Endothelial cell (in vitro differentiated cells): ENCODE measurements around the gene FHOD3. TPM values are rescaled to one million over a fixed set of nuclear protein-coding genes. Genes with fewer than 3 reads are reported as not detected.

Source experiments
- DNase-seq: peaks from one replicate; pipeline ENCODE4 v3.0.0; 2021; ENCODE audit warnings: low spot score
- H3K27ac Mint-ChIP-seq: one replicate; pipeline ENCODE4 v1.8.0; 2021; ENCODE audit warnings: mixed read lengths, inconsistent platforms; ENCODE audit not compliant: unreplicated experiment
- H3K27me3 Mint-ChIP-seq: one replicate; pipeline ENCODE4 v1.8.0; 2021; ENCODE audit warnings: mild to moderate bottlenecking, moderate library complexity, mixed read lengths, inconsistent platforms; ENCODE audit not compliant: unreplicated experiment
- H3K36me3 Mint-ChIP-seq: one replicate; pipeline ENCODE4 v1.8.0; 2021; ENCODE audit warnings: mild to moderate bottlenecking, low read depth, mixed read lengths, inconsistent platforms; ENCODE audit not compliant: unreplicated experiment
- H3K4me1 Mint-ChIP-seq: one replicate; pipeline ENCODE4 v1.8.0; 2021; ENCODE audit warnings: mild to moderate bottlenecking, mixed read lengths, inconsistent platforms; ENCODE audit not compliant: unreplicated experiment
- H3K4me3 Mint-ChIP-seq: one replicate; pipeline ENCODE4 v1.8.0; 2021; ENCODE audit warnings: mild to moderate bottlenecking, mixed read lengths, inconsistent platforms; ENCODE audit not compliant: unreplicated experiment
- H3K9me3 Mint-ChIP-seq: one replicate; pipeline ENCODE4 v1.8.0; 2021; ENCODE audit warnings: mixed read lengths, inconsistent platforms; ENCODE audit not compliant: unreplicated experiment
- total RNA-seq: library from RNA; stranded (reverse); fragmentation: NEBNext Ultra II Directional; extraction: Animal tissue kit (Norgen Biotek cat#: 25700); gene quantifications from one replicate; pipeline ENCODE4 v1.2.1, GENCODE V29; 2021; ENCODE audit not compliant: unreplicated experiment
- TF ChIP-seq, protein P1 (sequence below): fragments of 200-600 bp; sonication (generic); IDR thresholded peaks from one replicate; pipeline ENCODE4 v1.5.0; 2021; ENCODE audit warnings: antibody characterized with exemption; ENCODE audit not compliant: unreplicated experiment

Gene FHOD3
- total RNA-seq, 1 donor from 2014 or later = 0.67 TPM

DNA sequence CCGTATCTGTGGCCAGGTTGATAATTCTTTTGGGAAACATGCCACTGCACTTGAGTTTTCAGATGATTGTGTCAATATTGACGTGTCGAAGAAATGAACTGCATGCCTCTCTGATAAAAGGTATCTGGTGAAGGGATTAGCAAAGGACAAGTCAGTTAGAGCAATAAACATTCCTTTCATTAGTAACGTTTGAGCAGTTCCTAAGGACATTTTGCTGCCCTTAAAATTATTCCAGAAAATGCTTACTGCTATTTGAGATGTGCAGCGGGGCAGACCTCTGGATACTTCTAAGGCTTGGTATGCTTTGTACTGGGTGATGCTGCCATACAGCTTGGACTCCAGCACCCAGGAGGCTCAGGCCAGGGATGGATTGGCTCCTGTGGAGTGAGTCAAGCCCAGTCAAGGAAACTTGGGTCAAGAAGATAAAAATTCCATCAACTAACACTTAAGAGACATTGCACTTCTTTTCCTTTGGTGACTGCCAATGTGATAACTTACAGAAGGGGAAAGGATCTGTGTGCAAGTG is 166.7 kb downstream of the FHOD3 start:
- Mint-ChIP-seq H3K27ac (no peak overlapping the region), H3K4me3 (no peak overlapping the region), H3K27me3 (peaks cover 2% of the 10 kb centered on the region), H3K4me1 (peaks cover 12% of the 10 kb centered on the region), H3K36me3 (no peaks in the 10 kb centered on the region), H3K9me3 (no peaks in the 10 kb centered on the region)
- DNase-seq = no peak
- TF ChIP-seq, protein P1, sequence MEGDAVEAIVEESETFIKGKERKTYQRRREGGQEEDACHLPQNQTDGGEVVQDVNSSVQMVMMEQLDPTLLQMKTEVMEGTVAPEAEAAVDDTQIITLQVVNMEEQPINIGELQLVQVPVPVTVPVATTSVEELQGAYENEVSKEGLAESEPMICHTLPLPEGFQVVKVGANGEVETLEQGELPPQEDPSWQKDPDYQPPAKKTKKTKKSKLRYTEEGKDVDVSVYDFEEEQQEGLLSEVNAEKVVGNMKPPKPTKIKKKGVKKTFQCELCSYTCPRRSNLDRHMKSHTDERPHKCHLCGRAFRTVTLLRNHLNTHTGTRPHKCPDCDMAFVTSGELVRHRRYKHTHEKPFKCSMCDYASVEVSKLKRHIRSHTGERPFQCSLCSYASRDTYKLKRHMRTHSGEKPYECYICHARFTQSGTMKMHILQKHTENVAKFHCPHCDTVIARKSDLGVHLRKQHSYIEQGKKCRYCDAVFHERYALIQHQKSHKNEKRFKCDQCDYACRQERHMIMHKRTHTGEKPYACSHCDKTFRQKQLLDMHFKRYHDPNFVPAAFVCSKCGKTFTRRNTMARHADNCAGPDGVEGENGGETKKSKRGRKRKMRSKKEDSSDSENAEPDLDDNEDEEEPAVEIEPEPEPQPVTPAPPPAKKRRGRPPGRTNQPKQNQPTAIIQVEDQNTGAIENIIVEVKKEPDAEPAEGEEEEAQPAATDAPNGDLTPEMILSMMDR = no peak

- DNase-seq = no peak
These were observed 167.8 kb downstream of the FHOD3 start for GRCh38 chr18:36465276-36465675.

DNA sequence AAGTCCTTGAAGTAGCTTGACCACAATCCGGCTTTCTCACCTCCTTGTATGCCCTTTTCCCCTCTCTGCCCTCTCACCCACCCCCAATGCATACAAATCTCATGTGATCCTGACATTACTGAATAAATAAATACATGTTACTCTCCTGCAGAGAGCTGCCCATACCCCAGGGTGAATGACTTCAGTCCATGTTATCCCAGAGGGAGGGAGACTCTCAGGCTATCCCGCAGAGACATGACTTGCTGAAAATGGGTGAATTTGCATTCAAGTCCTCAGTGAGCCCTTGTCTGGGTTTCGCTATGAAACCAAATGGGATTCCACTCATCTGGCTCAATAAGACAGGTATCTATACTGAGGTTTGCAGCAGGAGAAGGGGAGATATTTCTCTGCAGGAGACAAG is 168.5 kb downstream of the FHOD3 start:
- Mint-ChIP-seq H3K36me3 (no peaks in the 10 kb centered on the region), H3K27ac (no peak overlapping the region), H3K4me3 (no peak overlapping the region)

More at GRCh38 chr18:36465276-36465675, 167.8 kb downstream of the FHOD3 start:
- no peak overlapping the region for H3K27ac Mint-ChIP-seq
- no peak overlapping the region for H3K4me3 Mint-ChIP-seq
- H3K4me1 Mint-ChIP-seq = peaks cover 5% of the 10 kb centered on the region
- no peaks in the 10 kb centered on the region for H3K36me3 Mint-ChIP-seq
- H3K27me3 Mint-ChIP-seq = peaks cover 2% of the 10 kb centered on the region
- no peaks in the 10 kb centered on the region for H3K9me3 Mint-ChIP-seq
- TF ChIP-seq, protein P1 = no peak

DNA sequence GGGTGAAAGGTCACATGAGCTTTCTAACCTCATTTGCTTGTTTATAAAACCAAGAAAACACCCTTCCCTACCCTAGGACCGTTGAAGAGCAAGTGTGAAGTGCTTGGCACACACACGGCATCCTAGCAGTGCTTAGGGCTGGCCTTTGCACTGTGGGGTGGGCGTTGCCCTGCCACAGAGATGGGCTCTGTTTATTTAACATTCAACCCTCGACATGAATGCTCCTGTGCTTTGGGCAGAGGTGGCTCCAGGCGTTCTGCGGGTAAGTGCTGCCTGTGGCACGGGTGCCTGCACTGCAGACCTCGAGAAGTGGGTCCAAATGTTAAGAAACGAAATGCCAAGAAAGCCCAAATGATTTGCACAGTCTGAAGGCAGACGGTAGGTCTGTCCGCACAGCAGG is 170.1 kb downstream of the FHOD3 start:
- DNase-seq = no peak
- peaks cover 3% of the 10 kb centered on the region for H3K4me1 Mint-ChIP-seq

More for the DNA sequence above, 168.5 kb downstream of the FHOD3 start:
- TF ChIP-seq, protein P1 = no peak
- peaks cover 5% of the 10 kb centered on the region for H3K4me1 Mint-ChIP-seq
- H3K27me3 Mint-ChIP-seq = peaks cover 2% of the 10 kb centered on the region
- H3K9me3 Mint-ChIP-seq = no peaks in the 10 kb centered on the region
- no peak for DNase-seq

GRCh38 chr18:36468161-36468560 is 170.6 kb downstream of the FHOD3 start:
- Mint-ChIP-seq H3K27me3 (peaks cover 4% of the 10 kb centered on the region), H3K4me3 (no peak overlapping the region), H3K36me3 (no peaks in the 10 kb centered on the region), H3K4me1 (peaks cover 3% of the 10 kb centered on the region), H3K9me3 (no peaks in the 10 kb centered on the region), H3K27ac (no peak overlapping the region)
- TF ChIP-seq, protein P1 = no peak
- DNase-seq = no peak

More for the DNA sequence above, 170.1 kb downstream of the FHOD3 start:
- H3K36me3 Mint-ChIP-seq = no peaks in the 10 kb centered on the region
- peaks cover 4% of the 10 kb centered on the region for H3K27me3 Mint-ChIP-seq
- no peak overlapping the region for H3K27ac Mint-ChIP-seq
- TF ChIP-seq, protein P1 = no peak
- H3K4me3 Mint-ChIP-seq = no peak overlapping the region
- H3K9me3 Mint-ChIP-seq = no peaks in the 10 kb centered on the region
